Sigmoid colon (tissue), 7 donors: ENCODE results near the gene HOXB5. TPM values are rescaled to one million over a fixed set of nuclear protein-coding genes. Genes with fewer than 3 reads are reported as not detected.

Experiments used
- DNase-seq: peaks from one replicate; pipeline ENCODE4 v3.0.0-alpha.2; 2019
- H3K27ac ChIP-seq, 4 donors: fragments of 200-600 bp; sonication (generic); one replicate each; pipeline ENCODE4 v1.5.1; 2016 to 2019; ENCODE audit warnings: mild to moderate bottlenecking in 1 of 4
- H3K27me3 ChIP-seq, 3 donors: fragments of 200-600 bp; sonication (generic); one replicate each; pipeline ENCODE4 v1.5.1; 2019; ENCODE audit warnings: mild to moderate bottlenecking in 1 of 3
- H3K36me3 ChIP-seq, 4 donors: fragments of 200-600 bp; sonication (generic); one replicate each; pipeline ENCODE4 v1.5.1; 2016 to 2019
- H3K4me1 ChIP-seq, 4 donors: fragments of 200-600 bp; sonication (generic); one replicate each; pipeline ENCODE4 v1.5.1; 2017 to 2019
- H3K4me3 ChIP-seq, 4 donors: fragments of 200-600 bp; sonication (generic); one replicate each; pipeline ENCODE4 v1.5.1; 2017 to 2019; ENCODE audit warnings: mild to moderate bottlenecking in 2 of 4, moderate library complexity in 1 of 4
- H3K9me3 ChIP-seq, 4 donors: fragments of 200-600 bp in 3 of 4; sonication (generic) in 3 of 4; one replicate each; pipeline versions ENCODE4 v1.5.1 to v1.6.1; 2013 to 2019
- EP300 ChIP-seq, 4 donors: sonication (generic); formaldehyde crosslinking; IDR thresholded peaks; one replicate each; pipeline ENCODE4 v1.6.1; 2017; ENCODE audit warnings: antibody characterized with exemption in 4 of 4
- POLR2A ChIP-seq, 2 donors: fragments of 450-650 bp; IDR thresholded peaks; one replicate each; pipeline ENCODE4 v1.6.1; 2016; ENCODE audit warnings: antibody characterized with exemption in 2 of 2, mild to moderate bottlenecking in 2 of 2, moderate library complexity in 2 of 2
- POLR2AphosphoS5 ChIP-seq, 4 donors: sonication (generic); formaldehyde crosslinking; IDR thresholded peaks; one replicate each; pipeline ENCODE4 v1.6.1; 2017; ENCODE audit warnings: antibody characterized with exemption in 4 of 4
- WGBS, 2 donors: extraction: QIAGEN DNeasy Blood & Tissue Kit; methylation state at CpG; one replicate each; pipeline ENCODE4 v1.1.7; 2013; 5-methylcytosine and 5-hydroxymethylcytosine counted together
- intact Hi-C: fragments of 100-400 bp; cut with DNase I; formaldehyde crosslinking; loops from one replicate; pipeline ENCODE4 v1.15.1; 2023
- polyA plus RNA-seq, 3 donors: library from polyadenylated mRNA; stranded (reverse); fragments of 200-250 nt; gene quantifications; one replicate each; pipeline ENCODE4 v1.2.3, GENCODE V29; 2013
- total RNA-seq, 4 donors: library from RNA; depleted of rRNA; stranded (reverse); fragments of >200 nt; gene quantifications; one replicate each; pipeline ENCODE4 v1.1.0, GENCODE V29; 2016
- TF ChIP-seq, protein P1 (sequence below), 4 experiments: fragments of 450-650 bp in 3 of 4; fragments of 200-600 bp in 1 of 4; IDR thresholded peaks; one replicate each; pipeline ENCODE4 v1.5.1; 2016 to 2019; ENCODE audit warnings: antibody characterized with exemption in 4 of 4, mild to moderate bottlenecking in 3 of 4, moderate library complexity in 2 of 4
- donor health status: healthy with polysubstance abuse.
- donor health status: Bipolar disorder and iron deficiency.
- donor health status: healthy.

Gene HOXB5
- total and polyA plus RNA-seq, 7 donors = 1.5 to 13.9 (median 2.5) TPM

DNA sequence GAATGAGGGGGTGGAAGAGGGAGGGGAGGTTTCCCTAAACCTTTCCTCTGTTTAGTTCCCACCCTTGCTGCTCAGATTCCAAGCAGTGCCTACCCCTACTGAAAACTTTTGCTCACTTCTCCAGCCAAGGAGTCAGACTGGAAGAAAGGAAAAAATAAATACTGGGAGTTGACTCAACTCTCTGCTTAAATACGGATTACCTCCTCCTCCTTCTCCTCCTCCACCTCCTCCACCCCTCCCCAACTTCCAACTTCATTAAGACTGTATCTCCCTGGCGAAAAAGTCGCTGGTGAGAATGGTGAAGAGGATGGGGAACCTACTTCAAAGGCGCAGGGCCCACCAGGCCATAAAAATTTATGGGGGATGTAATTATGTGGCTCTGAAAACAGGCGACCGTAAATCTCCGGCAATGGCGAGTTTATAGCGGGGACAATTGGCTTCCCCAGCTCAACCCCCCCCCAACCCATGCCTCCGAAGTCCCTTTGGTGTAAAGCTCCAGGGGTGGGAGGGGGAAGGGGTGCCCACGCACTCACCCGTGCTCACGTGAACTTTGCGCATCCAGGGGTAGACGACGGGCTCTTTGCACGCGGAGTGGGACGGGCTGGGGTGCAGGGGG, 16.1 kb downstream of the HOXB5 start:
- 0 to 2% methylated on average over 19 of the region's 19 CpGs for WGBS, 2 donors
- intact Hi-C loops = loop anchor here (2.0 kb wide), 1 partner anchor 35 kb away; no protein-coding TSS in a partner anchor

DNA sequence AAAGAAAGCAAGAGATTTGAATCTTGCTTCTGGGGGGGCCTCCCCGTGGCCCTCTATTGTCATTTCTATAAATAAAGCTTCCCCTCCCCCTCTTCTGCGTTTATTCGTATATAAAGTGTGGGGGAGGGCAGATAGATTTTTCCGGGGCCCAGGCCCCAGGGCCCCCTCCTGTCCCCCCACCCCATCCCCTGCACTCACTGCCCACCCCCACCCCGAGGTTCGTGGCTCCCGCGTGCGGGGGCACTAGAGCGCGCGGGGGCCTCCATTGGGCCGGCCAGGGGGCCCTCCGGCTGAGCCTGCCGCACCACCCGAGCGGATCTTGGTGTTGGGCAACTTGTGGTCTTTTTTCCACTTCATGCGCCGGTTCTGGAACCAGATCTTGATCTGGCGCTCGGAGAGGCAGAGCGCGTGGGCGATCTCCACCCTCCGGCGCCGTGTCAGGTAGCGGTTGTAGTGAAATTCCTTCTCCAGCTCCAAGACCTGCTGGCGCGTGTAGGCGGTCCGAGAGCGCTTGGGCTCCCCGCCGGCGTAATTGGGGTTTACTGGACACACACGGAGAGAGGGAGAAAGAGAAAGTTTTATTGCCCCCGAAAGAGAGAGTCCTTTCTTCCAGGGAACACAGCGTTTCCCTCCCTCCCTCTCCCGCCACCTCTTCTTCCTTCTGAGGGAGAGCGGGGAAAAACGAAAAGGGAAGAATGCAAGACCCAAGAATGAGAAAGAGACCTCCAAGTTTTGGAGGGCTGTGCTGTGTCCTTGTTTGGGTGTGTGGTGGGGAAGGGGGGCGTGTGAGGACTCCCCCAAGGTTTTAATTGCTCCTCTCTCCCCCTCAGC, 16.9 kb downstream of the HOXB5 start:
- 40 to 68% methylated on average over 43 of the region's 43 CpGs for WGBS, 2 donors
- intact Hi-C loops = loop anchor here (2.0 kb wide), 1 partner anchor 34 kb away; no protein-coding TSS in a partner anchor
- H3K27ac ChIP-seq = peak overlapping the region; percentile 94 to 99 (median 96)
- H3K27me3 ChIP-seq = no peaks in the 10 kb centered on the region
- peak; percentile 92 for DNase-seq
- TF ChIP-seq POLR2A (IDR thresholded peaks at IDR 0.05) (peak in 1 of 2 donors; percentile 44), POLR2AphosphoS5 (IDR thresholded peaks at IDR 0.05) (peak; percentile 57 to 76 (median 63)), EP300 (IDR thresholded peaks at IDR 0.05) (no peak)
- no peaks in the 10 kb centered on the region for H3K9me3 ChIP-seq
- H3K4me3 ChIP-seq = peak overlapping the region; percentile 66 to 84 (median 70)
- peaks cover 0 to 80% (median 62%) of the 10 kb centered on the region in 4 donors for H3K4me1 ChIP-seq
- H3K36me3 ChIP-seq = no peaks in the 10 kb centered on the region

More for the DNA sequence above, 16.1 kb downstream of the HOXB5 start:
- Histone ChIP-seq H3K27ac (peak overlapping the region; percentile 94 to 99 (median 96)), H3K9me3 (no peaks in the 10 kb centered on the region), H3K36me3 (no peaks in the 10 kb centered on the region), H3K4me3 (peak overlapping the region; percentile 66 to 84 (median 70)), H3K4me1 (peaks cover 0 to 74% (median 55%) of the 10 kb centered on the region in 4 donors), H3K27me3 (no peaks in the 10 kb centered on the region)
- no peak for DNase-seq
- TF ChIP-seq POLR2A (IDR thresholded peaks at IDR 0.05) (peak in 1 of 2 donors; percentile 4), POLR2AphosphoS5 (IDR thresholded peaks at IDR 0.05) (peak in 3 of 4 donors; percentile 2 to 53 (median 43))
- TF ChIP-seq, protein P1, sequence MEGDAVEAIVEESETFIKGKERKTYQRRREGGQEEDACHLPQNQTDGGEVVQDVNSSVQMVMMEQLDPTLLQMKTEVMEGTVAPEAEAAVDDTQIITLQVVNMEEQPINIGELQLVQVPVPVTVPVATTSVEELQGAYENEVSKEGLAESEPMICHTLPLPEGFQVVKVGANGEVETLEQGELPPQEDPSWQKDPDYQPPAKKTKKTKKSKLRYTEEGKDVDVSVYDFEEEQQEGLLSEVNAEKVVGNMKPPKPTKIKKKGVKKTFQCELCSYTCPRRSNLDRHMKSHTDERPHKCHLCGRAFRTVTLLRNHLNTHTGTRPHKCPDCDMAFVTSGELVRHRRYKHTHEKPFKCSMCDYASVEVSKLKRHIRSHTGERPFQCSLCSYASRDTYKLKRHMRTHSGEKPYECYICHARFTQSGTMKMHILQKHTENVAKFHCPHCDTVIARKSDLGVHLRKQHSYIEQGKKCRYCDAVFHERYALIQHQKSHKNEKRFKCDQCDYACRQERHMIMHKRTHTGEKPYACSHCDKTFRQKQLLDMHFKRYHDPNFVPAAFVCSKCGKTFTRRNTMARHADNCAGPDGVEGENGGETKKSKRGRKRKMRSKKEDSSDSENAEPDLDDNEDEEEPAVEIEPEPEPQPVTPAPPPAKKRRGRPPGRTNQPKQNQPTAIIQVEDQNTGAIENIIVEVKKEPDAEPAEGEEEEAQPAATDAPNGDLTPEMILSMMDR (IDR thresholded peaks at IDR 0.05) = no peak

DNA sequence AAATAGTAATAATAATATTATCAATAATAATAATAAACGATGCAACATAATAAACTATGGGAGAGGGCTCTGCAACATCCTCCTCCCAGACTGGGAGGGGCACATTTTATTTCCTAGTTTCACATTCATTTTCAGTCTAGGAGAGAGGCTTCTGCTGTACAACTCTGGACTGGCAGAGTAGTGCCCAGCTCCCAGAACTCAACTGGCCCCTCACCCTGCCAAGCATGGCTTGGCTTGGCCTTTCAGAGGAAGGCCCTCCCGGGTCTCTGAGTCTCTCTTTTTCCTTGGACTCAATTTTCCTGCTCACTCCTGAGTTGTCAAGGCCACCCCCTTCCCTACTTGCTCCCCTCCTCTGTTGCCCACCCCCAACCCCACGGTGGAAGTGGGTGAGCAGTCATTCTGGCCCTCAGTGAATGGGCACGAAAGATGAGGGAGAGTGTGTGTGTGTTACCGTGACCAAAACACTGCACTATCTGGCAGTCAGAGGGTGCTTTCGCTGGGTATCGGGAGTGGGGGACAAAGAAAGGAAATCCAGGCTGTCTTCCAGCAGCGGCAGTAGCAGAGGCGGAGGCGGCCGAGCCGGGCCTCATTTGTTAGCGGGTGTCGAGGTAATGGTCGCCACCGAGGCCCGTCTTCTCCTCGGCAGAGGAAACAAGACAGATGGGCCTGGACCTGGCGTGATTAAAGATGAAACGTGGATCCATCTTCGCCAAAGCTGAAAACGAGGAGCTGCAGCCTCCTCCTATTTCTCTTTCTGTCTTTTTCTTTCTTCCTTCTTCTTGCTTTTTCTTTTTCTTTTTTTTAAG, 17.7 kb downstream of the HOXB5 start:
- Histone ChIP-seq H3K4me3 (peak overlapping the region; percentile 66 to 84 (median 70)), H3K36me3 (no peaks in the 10 kb centered on the region), H3K4me1 (peaks cover 0 to 87% (median 64%) of the 10 kb centered on the region in 4 donors), H3K27ac (peak overlapping the region; percentile 94 to 99 (median 96)), H3K9me3 (no peaks in the 10 kb centered on the region), H3K27me3 (no peaks in the 10 kb centered on the region)
- TF ChIP-seq POLR2A (IDR thresholded peaks at IDR 0.05) (no peak), EP300 (IDR thresholded peaks at IDR 0.05) (no peak), POLR2AphosphoS5 (IDR thresholded peaks at IDR 0.05) (peak in 3 of 4 donors; percentile 19 to 60 (median 58))
- TF ChIP-seq, protein P1 (IDR thresholded peaks at IDR 0.05) = no peak
- no peak for DNase-seq
- intact Hi-C loops = loop anchor here (2.0 kb wide), 1 partner anchor 33 kb away; no protein-coding TSS in a partner anchor
- WGBS, 2 donors = 61 to 75% methylated on average over 22 of the region's 22 CpGs

DNA sequence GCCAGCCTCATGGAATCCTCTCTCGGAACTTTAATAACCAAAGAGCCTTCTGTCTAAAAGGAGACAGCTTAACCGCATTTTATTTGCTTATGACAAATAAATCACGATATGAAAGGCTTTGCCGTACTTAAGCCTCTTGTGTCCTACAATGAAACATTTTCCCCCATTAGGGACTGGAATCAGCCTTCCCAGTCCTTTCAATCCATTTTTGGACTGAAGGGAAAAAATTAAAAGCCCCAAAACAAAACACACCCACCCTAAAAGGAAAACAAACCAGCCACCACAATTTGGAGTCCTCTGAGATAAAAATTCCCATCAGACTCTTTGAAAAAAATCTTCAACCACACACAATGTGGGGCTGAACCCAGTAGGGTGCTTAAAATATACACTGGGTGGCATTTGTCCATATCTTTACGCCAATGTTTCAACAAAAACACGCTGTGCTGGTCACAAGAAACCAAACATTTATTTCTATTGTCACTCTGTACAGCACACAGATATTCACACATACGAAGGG, 18.5 kb downstream of the HOXB5 start:
- WGBS, 2 donors = 63 to 69% methylated on average over 7 of the region's 7 CpGs
- H3K4me1 ChIP-seq = peaks cover 0 to 87% (median 69%) of the 10 kb centered on the region in 4 donors
- no peak for DNase-seq
- no peaks in the 10 kb centered on the region for H3K36me3 ChIP-seq
- H3K4me3 ChIP-seq = peak overlapping the region; percentile 5 to 84 (median 66)
- TF ChIP-seq, protein P1 (IDR thresholded peaks at IDR 0.05) = no peak
- TF ChIP-seq POLR2AphosphoS5 (IDR thresholded peaks at IDR 0.05) = no peak
- no peak for TF ChIP-seq POLR2A (IDR thresholded peaks at IDR 0.05)
- TF ChIP-seq EP300 (IDR thresholded peaks at IDR 0.05) = no peak
- no peaks in the 10 kb centered on the region for H3K9me3 ChIP-seq
- intact Hi-C loops = no loop called here
- no peaks in the 10 kb centered on the region for H3K27me3 ChIP-seq
- H3K27ac ChIP-seq = peak overlapping the region; percentile 94 to 99 (median 96)
